HFF-Myc (cell line): ENCODE data around the gene AUP1.

ENCODE experiments used
- DNase-seq: peaks from one replicate; pipeline ENCODE4 v3.0.0-alpha.2; 2011; ENCODE audit warnings: low read depth; ENCODE audit errors: extremely low read depth
- H3K4me3 ChIP-seq: replicated peaks from 2 replicates; pipeline ENCODE4 v1.5.1; 2011; ENCODE audit warnings: low read depth, mild to moderate bottlenecking, control low read depth, low read length
- TF ChIP-seq, protein P1 (sequence below): IDR thresholded peaks from 2 replicates; pipeline ENCODE4 v1.5.1; 2012; ENCODE audit warnings: mild to moderate bottlenecking, low read depth, low read length, control low read depth; ENCODE audit errors: missing control alignments

Gene AUP1

DNA sequence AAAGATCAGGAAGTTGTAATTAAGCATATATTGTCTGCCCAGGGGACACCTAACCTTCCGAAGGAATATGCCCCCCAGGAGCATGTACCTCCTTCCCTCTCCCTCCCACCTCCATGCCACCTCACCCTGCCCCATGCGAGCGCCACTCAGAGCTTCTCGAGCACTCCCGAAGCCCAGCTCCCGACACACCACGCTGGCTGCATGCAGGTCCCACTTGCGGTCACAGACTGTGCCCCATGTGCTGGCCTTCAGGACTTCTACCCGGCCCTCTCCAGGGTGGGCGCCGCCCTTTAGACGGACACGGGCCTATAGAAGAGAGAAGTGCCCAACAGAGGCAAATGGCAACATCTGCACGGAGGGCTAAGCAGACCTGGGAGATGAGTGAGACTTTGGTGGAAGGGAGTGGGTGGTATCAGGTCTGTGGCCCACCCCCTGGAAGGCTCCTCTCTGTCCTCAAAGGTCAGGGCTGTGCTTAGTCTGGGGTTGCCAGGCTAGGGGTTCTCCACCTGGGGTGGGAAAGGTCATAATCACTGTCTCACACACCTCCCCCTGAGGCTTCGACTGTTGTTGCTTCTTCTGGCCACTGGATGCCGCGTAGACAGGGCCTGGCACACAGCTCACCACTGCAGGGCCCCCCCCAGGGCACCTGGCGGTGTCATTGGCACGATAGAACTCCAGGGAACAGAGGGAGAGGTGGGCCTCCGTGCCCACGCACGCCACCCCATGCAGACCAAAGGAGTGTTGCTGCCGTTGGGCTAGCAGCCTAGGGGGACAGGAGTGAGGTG is 6.9 kb upstream of the AUP1 start:
- TF ChIP-seq, protein P1, sequence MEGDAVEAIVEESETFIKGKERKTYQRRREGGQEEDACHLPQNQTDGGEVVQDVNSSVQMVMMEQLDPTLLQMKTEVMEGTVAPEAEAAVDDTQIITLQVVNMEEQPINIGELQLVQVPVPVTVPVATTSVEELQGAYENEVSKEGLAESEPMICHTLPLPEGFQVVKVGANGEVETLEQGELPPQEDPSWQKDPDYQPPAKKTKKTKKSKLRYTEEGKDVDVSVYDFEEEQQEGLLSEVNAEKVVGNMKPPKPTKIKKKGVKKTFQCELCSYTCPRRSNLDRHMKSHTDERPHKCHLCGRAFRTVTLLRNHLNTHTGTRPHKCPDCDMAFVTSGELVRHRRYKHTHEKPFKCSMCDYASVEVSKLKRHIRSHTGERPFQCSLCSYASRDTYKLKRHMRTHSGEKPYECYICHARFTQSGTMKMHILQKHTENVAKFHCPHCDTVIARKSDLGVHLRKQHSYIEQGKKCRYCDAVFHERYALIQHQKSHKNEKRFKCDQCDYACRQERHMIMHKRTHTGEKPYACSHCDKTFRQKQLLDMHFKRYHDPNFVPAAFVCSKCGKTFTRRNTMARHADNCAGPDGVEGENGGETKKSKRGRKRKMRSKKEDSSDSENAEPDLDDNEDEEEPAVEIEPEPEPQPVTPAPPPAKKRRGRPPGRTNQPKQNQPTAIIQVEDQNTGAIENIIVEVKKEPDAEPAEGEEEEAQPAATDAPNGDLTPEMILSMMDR = no peak
- no peak for DNase-seq
- H3K4me3 ChIP-seq = no peak overlapping the region

DNA sequence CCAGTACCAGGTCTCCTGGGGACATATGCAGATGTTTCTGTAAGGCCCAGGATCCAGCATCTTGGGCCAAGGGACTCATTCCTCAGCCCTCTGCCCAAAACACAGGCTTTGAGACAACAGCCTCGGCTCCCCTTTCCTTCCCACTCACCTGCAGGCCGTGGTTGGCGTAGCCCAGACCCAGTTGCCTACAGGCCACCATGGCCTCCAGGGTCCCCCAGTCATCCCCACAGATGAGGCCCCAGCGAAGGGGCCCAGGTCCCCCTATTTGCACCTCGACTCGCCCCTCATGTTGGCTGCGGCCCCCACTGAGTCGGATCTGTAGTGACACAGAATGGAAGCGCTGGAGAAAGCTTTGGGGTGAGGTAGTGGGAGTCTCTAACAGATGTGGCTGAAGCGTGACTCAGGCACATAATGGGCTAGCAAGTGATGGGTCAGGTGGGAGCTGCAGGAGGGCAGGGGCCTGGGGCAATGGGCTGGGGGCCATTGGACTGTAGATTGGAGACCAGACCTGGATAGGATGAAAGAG is 6.0 kb upstream of the AUP1 start:
- H3K4me3 ChIP-seq = no peak overlapping the region
- TF ChIP-seq, protein P1 = no peak
- DNase-seq = no peak

DNA sequence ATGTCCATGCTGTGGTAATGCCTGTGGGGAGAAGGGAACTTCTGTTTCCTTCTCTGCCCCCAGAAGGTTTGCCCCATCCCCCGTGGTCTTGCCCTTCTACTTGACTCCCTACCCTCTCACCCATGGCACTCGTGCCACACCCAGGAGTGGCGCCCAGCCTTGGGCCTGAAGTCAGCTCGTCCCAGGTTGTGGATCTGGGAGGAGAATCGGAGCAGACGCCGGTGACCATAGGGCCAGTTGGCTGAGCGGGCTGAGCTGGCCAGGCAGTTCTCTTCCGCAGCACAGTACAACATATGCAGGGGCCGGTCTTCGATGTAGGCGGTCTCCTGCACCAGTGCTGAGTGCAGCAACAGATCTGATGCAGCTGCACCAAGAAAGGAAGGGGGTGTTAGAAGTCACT is 4.9 kb upstream of the AUP1 start:
- TF ChIP-seq, protein P1 = no peak
- DNase-seq = no peak
- H3K4me3 ChIP-seq = no peak overlapping the region

DNA sequence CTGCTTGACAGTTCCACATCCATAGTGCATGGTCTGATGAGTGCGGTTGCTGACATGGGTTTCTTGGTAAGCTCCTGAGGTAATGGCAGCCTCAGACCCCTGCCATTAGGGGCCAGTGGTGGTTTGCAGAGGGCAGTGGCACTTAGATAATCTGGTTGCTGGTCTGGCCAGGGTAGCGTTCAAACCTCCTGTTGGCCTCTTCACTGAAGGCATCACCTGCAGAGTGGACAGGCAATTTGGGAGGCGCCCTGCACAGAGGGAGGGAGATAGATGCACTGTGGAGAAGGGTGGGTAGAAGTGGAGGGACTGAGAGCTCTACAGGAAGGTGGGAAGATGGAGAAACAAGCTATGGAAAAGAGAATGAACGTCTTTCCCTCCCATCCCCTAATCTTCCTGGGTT is 4.0 kb upstream of the AUP1 start:
- TF ChIP-seq, protein P1 = no peak
- no peak overlapping the region for H3K4me3 ChIP-seq
- DNase-seq = no peak

DNA sequence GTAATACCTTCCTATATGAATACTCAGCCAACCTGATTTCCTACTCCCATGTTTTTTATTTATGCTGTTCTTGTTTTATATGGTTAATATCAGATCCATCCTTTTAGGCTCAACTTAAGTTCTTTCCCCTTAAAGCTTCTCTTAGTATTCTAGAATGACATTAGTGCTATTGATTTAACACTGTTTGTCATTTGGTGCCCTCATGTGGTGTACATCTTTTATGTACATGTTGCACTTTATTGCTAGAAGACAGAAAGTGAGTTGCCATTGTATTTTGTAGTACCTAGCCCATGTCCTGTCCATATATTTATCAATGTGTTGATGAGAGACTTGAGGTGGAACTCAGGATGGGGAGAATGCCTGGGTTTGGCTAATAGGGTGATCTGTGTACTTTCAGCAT is 2.7 kb upstream of the AUP1 start:
- no peak overlapping the region for H3K4me3 ChIP-seq
- TF ChIP-seq, protein P1 = peak; percentile 22
- DNase-seq = no peak

DNA sequence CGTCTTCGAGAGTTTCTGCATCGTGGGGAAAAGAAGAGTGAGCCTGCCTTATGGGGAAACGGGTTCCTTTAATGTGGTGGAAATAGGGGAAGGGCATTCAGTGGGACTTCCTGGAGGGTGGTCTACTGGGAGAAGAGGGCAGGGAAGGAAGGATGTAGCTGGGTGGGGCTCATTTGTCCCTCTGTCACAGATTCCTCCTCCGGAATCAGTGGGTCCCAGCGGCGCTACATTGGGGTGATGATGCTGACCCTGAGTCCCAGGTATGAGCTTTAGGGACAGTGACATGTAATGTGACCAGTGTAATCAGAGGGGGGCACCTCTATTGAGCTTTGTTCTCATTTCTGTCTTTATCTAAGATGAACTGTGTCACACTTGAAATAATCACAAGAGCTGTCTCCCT is 2.2 kb upstream of the AUP1 start:
- H3K4me3 ChIP-seq = peak overlapping the region; percentile 87

More for the DNA sequence above, 2.2 kb upstream of the AUP1 start:
- DNase-seq = no peak
- TF ChIP-seq, protein P1 = no peak
